ENCODE measurements around the gene TBC1D32.

Gene TBC1D32

GRCh38 chr6:121161886-121162285 lies 172.4 kb downstream of the TBC1D32 start:
- no peaks in the 10 kb centered on the region for H3K4me1 Mint-ChIP-seq (ENCODE audit: low read depth)
- H3K27ac Mint-ChIP-seq: no peak overlapping the region
- H3K36me3 Mint-ChIP-seq (ENCODE audit: low read depth): peaks cover 51% of the 10 kb centered on the region
- H3K4me3 Mint-ChIP-seq: no peak overlapping the region
- H3K27me3 Mint-ChIP-seq: no peaks in the 10 kb centered on the region
- peaks cover 16% of the 10 kb centered on the region for H3K9me3 Mint-ChIP-seq
- no peak for DNase-seq

GRCh38 chr6:121160276-121160675 lies 174.0 kb downstream of the TBC1D32 start:
- H3K4me1 Mint-ChIP-seq (ENCODE audit: low read depth): no peaks in the 10 kb centered on the region
- no peak for DNase-seq
- H3K36me3 Mint-ChIP-seq (ENCODE audit: low read depth): peaks cover 67% of the 10 kb centered on the region
- peaks cover 20% of the 10 kb centered on the region for H3K9me3 Mint-ChIP-seq
- H3K4me3 Mint-ChIP-seq: no peak overlapping the region
- H3K27me3 Mint-ChIP-seq: no peaks in the 10 kb centered on the region
- no peak overlapping the region for H3K27ac Mint-ChIP-seq

GRCh38 chr6:121158891-121159290 lies 175.4 kb downstream of the TBC1D32 start:
- Mint-ChIP-seq H3K36me3 (ENCODE audit: low read depth) (peaks cover 81% of the 10 kb centered on the region), H3K27ac (no peak overlapping the region), H3K4me3 (no peak overlapping the region), H3K4me1 (ENCODE audit: low read depth) (no peaks in the 10 kb centered on the region), H3K9me3 (peaks cover 23% of the 10 kb centered on the region), H3K27me3 (no peaks in the 10 kb centered on the region)
- DNase-seq: no peak

GRCh38 chr6:121158438-121158837 lies 175.8 kb downstream of the TBC1D32 start:
- Mint-ChIP-seq H3K36me3 (ENCODE audit: low read depth) (peaks cover 85% of the 10 kb centered on the region), H3K4me1 (ENCODE audit: low read depth) (no peaks in the 10 kb centered on the region), H3K9me3 (peaks cover 23% of the 10 kb centered on the region), H3K4me3 (no peak overlapping the region), H3K27ac (no peak overlapping the region), H3K27me3 (no peaks in the 10 kb centered on the region)
- DNase-seq: no peak

GRCh38 chr6:121157906-121158305 lies 176.4 kb downstream of the TBC1D32 start:
- Mint-ChIP-seq H3K4me3 (no peak overlapping the region), H3K27ac (no peak overlapping the region), H3K27me3 (no peaks in the 10 kb centered on the region), H3K4me1 (ENCODE audit: low read depth) (no peaks in the 10 kb centered on the region), H3K9me3 (peaks cover 23% of the 10 kb centered on the region), H3K36me3 (ENCODE audit: low read depth) (peaks cover 90% of the 10 kb centered on the region)
- DNase-seq: no peak

- Mint-ChIP-seq H3K27me3 (no peaks in the 10 kb centered on the region), H3K27ac (no peak overlapping the region), H3K4me1 (ENCODE audit: low read depth) (no peaks in the 10 kb centered on the region), H3K36me3 (ENCODE audit: low read depth) (peaks cover 25% of the 10 kb centered on the region), H3K4me3 (no peak overlapping the region), H3K9me3 (peaks cover 14% of the 10 kb centered on the region)
- no peak for DNase-seq
These were observed 190.8 kb downstream of the TBC1D32 start for GRCh38 chr6:121143476-121143875.

- peaks cover 11% of the 10 kb centered on the region for H3K9me3 Mint-ChIP-seq
- no peak for DNase-seq
- H3K27me3 Mint-ChIP-seq: no peaks in the 10 kb centered on the region
- no peak overlapping the region for H3K4me3 Mint-ChIP-seq
- no peaks in the 10 kb centered on the region for H3K4me1 Mint-ChIP-seq (ENCODE audit: low read depth)
- H3K27ac Mint-ChIP-seq: no peak overlapping the region
- peaks cover 19% of the 10 kb centered on the region for H3K36me3 Mint-ChIP-seq (ENCODE audit: low read depth)
These were observed 192.2 kb downstream of the TBC1D32 start for GRCh38 chr6:121142093-121142492.

- H3K4me1 Mint-ChIP-seq (ENCODE audit: low read depth): no peaks in the 10 kb centered on the region
- H3K27me3 Mint-ChIP-seq: no peaks in the 10 kb centered on the region
- H3K9me3 Mint-ChIP-seq: no peaks in the 10 kb centered on the region
These were observed 198.9 kb downstream of the TBC1D32 start for GRCh38 chr6:121135425-121135824.

GRCh38 chr6:121134922-121135321 lies 199.4 kb downstream of the TBC1D32 start:
- no peaks in the 10 kb centered on the region for H3K27me3 Mint-ChIP-seq
- no peaks in the 10 kb centered on the region for H3K4me1 Mint-ChIP-seq (ENCODE audit: low read depth)
- H3K36me3 Mint-ChIP-seq (ENCODE audit: low read depth): peaks cover 13% of the 10 kb centered on the region

More at GRCh38 chr6:121135425-121135824, 198.9 kb downstream of the TBC1D32 start:
- Mint-ChIP-seq H3K27ac (no peak overlapping the region), H3K4me3 (no peak overlapping the region), H3K36me3 (ENCODE audit: low read depth) (peaks cover 8% of the 10 kb centered on the region)
- DNase-seq: no peak

GRCh38 chr6:121124600-121124999 lies 209.7 kb downstream of the TBC1D32 start:
- Mint-ChIP-seq H3K9me3 (peaks cover 21% of the 10 kb centered on the region), H3K27ac (no peak overlapping the region), H3K4me3 (no peak overlapping the region), H3K36me3 (ENCODE audit: low read depth) (peaks cover 48% of the 10 kb centered on the region), H3K27me3 (no peaks in the 10 kb centered on the region), H3K4me1 (ENCODE audit: low read depth) (no peaks in the 10 kb centered on the region)
- no peak for DNase-seq

More at GRCh38 chr6:121134922-121135321, 199.4 kb downstream of the TBC1D32 start:
- no peaks in the 10 kb centered on the region for H3K9me3 Mint-ChIP-seq
- no peak overlapping the region for H3K27ac Mint-ChIP-seq
- no peak overlapping the region for H3K4me3 Mint-ChIP-seq
- no peak for DNase-seq

- peaks cover 5% of the 10 kb centered on the region for H3K36me3 Mint-ChIP-seq (ENCODE audit: low read depth)
- no peaks in the 10 kb centered on the region for H3K9me3 Mint-ChIP-seq
- H3K27me3 Mint-ChIP-seq: no peaks in the 10 kb centered on the region
- peaks cover 6% of the 10 kb centered on the region for H3K4me1 Mint-ChIP-seq (ENCODE audit: low read depth)
- H3K27ac Mint-ChIP-seq: no peak overlapping the region
- no peak overlapping the region for H3K4me3 Mint-ChIP-seq
- DNase-seq: no peak
These were observed 221.9 kb downstream of the TBC1D32 start for GRCh38 chr6:121112356-121112755.

GRCh38 chr6:121110733-121111132 lies 223.5 kb downstream of the TBC1D32 start:
- Mint-ChIP-seq H3K27me3 (no peaks in the 10 kb centered on the region), H3K36me3 (ENCODE audit: low read depth) (peaks cover 5% of the 10 kb centered on the region), H3K27ac (no peak overlapping the region)

GRCh38 chr6:121106962-121107361 lies 227.3 kb downstream of the TBC1D32 start:
- H3K36me3 Mint-ChIP-seq (ENCODE audit: low read depth): peaks cover 21% of the 10 kb centered on the region
- no peak overlapping the region for H3K4me3 Mint-ChIP-seq
- no peak for DNase-seq
- H3K9me3 Mint-ChIP-seq: peaks cover 2% of the 10 kb centered on the region
- H3K27ac Mint-ChIP-seq: no peak overlapping the region
- H3K4me1 Mint-ChIP-seq (ENCODE audit: low read depth): no peaks in the 10 kb centered on the region
- H3K27me3 Mint-ChIP-seq: no peaks in the 10 kb centered on the region

More at GRCh38 chr6:121110733-121111132, 223.5 kb downstream of the TBC1D32 start:
- no peak for DNase-seq
- H3K4me1 Mint-ChIP-seq (ENCODE audit: low read depth): no peaks in the 10 kb centered on the region
- no peaks in the 10 kb centered on the region for H3K9me3 Mint-ChIP-seq
- no peak overlapping the region for H3K4me3 Mint-ChIP-seq

- Mint-ChIP-seq H3K9me3 (peaks cover 2% of the 10 kb centered on the region), H3K4me3 (no peak overlapping the region), H3K4me1 (ENCODE audit: low read depth) (no peaks in the 10 kb centered on the region), H3K27ac (no peak overlapping the region), H3K36me3 (ENCODE audit: low read depth) (peaks cover 30% of the 10 kb centered on the region), H3K27me3 (no peaks in the 10 kb centered on the region)
- DNase-seq: no peak
These were observed 228.8 kb downstream of the TBC1D32 start for GRCh38 chr6:121105461-121105860.

- Mint-ChIP-seq H3K27me3 (no peaks in the 10 kb centered on the region), H3K4me1 (ENCODE audit: low read depth) (no peaks in the 10 kb centered on the region), H3K27ac (no peak overlapping the region), H3K4me3 (no peak overlapping the region), H3K36me3 (ENCODE audit: low read depth) (peaks cover 44% of the 10 kb centered on the region), H3K9me3 (no peaks in the 10 kb centered on the region)
- no peak for DNase-seq
These were observed 240.4 kb downstream of the TBC1D32 start for GRCh38 chr6:121093928-121094327.

- no peak overlapping the region for H3K4me3 Mint-ChIP-seq
- no peak overlapping the region for H3K27ac Mint-ChIP-seq
- H3K36me3 Mint-ChIP-seq (ENCODE audit: low read depth): peaks cover 18% of the 10 kb centered on the region
- no peak for DNase-seq
- H3K9me3 Mint-ChIP-seq: no peaks in the 10 kb centered on the region
- H3K4me1 Mint-ChIP-seq (ENCODE audit: low read depth): no peaks in the 10 kb centered on the region
- no peaks in the 10 kb centered on the region for H3K27me3 Mint-ChIP-seq
These were observed 243.8 kb downstream of the TBC1D32 start for GRCh38 chr6:121090492-121090891.
